ENCODE results near the gene AQP1. TPM values are rescaled to one million over a fixed set of nuclear protein-coding genes. Genes with fewer than 3 reads are reported as not detected.

Gene AQP1
- total and polyA plus RNA-seq, 8 donors, result 146 to 450 (median 231) TPM

GRCh38 chr7:30928254-30928872 lies 16.7 kb downstream of the AQP1 start:
- WGBS, 2 donors, result 93% methylated on average over 13 of the region's 13 CpGs
- Histone ChIP-seq H3K27me3 (no peaks in the 10 kb centered on the region), H3K36me3 (peaks cover 0 to 20% (median 17%) of the 10 kb centered on the region in 3 donors), H3K27ac (no peak overlapping the region), H3K4me3 (no peak overlapping the region), H3K9me3 (no peaks in the 10 kb centered on the region), H3K4me1 (no peaks in the 10 kb centered on the region)
- no peak for TF ChIP-seq CTCF (IDR thresholded peaks at IDR 0.05)
- DNase-seq, result peak in 3 of 6 donors; percentile 1 to 38 (median 8)
- no peak for FAIRE-seq
- intact Hi-C loops (cut with DNase I), result no loop called here
- ATAC-seq, result no peak

GRCh38 chr7:30929686-30930085 lies 18.0 kb downstream of the AQP1 start:
- Histone ChIP-seq H3K9me3 (no peaks in the 10 kb centered on the region), H3K4me1 (no peaks in the 10 kb centered on the region), H3K27ac (peak overlapping the region in 3 of 4 donors; percentile 17 to 84 (median 34)), H3K27me3 (no peaks in the 10 kb centered on the region), H3K36me3 (peaks cover 0 to 9% (median 9%) of the 10 kb centered on the region in 3 donors), H3K4me3 (no peak overlapping the region)
- DNase-seq, result peak in 2 of 6 donors; percentile 8 to 30
- FAIRE-seq, result no peak
- no peak for ATAC-seq
- intact Hi-C loops (cut with DNase I), result no loop called here
- no peak for TF ChIP-seq CTCF (IDR thresholded peaks at IDR 0.05)
- WGBS, 2 donors, result 71 to 77% methylated on average over 4 of the region's 4 CpGs

- H3K36me3 ChIP-seq, result peaks cover 0 to 3% (median 0%) of the 10 kb centered on the region in 3 donors
- ATAC-seq, result peak in 2 of 4 donors; percentile 4 to 10
- no peaks in the 10 kb centered on the region for H3K9me3 ChIP-seq
- no peaks in the 10 kb centered on the region for H3K27me3 ChIP-seq
- no peaks in the 10 kb centered on the region for H3K4me1 ChIP-seq
- TF ChIP-seq CTCF (IDR thresholded peaks at IDR 0.05), result no peak
- FAIRE-seq, result no peak
- H3K27ac ChIP-seq, result peak overlapping the region; percentile 34 to 84 (median 67)
- intact Hi-C loops (cut with DNase I), result no loop called here
- WGBS, 2 donors, result 50 to 63% methylated on average over 8 of the region's 8 CpGs
- peak in 3 of 6 donors; percentile 8 to 47 (median 42) for DNase-seq
- no peak overlapping the region for H3K4me3 ChIP-seq
These were observed 19.0 kb downstream of the AQP1 start for GRCh38 chr7:30930621-30931020.

GRCh38 chr7:30931161-30931928 lies 19.7 kb downstream of the AQP1 start:
- no peak for TF ChIP-seq CTCF (IDR thresholded peaks at IDR 0.05)
- peak; percentile 33 to 74 (median 70) for DNase-seq
- FAIRE-seq, result no peak

More at GRCh38 chr7:30931161-30931928, 19.7 kb downstream of the AQP1 start:
- intact Hi-C loops (cut with DNase I), result no loop called here
- 69% methylated on average over 24 of the region's 24 CpGs for WGBS, 2 donors
- Histone ChIP-seq H3K27ac (peak overlapping the region; percentile 75 to 84 (median 77)), H3K4me1 (no peaks in the 10 kb centered on the region), H3K36me3 (peaks cover 0 to 3% (median 0%) of the 10 kb centered on the region in 3 donors), H3K9me3 (no peaks in the 10 kb centered on the region), H3K27me3 (no peaks in the 10 kb centered on the region), H3K4me3 (peak overlapping the region in 2 of 4 donors; percentile 12 to 17)
- ATAC-seq, result peak; percentile 63 to 78 (median 67)
